ENCODE data around the gene CCND3.

CCND3 gene

GRCh38 chr6:41921712-41921998, 20.0 kb downstream of the CCND3 start:
- DNase-seq (ENCODE audit: low spot score) = no peak

GRCh38 chr6:41920921-41921711, 20.5 kb downstream of the CCND3 start, which contains the start of the genes BYSL and MED20:
TSS of gene BYSL (plus strand) at chr6:41921499. CDS start at chr6:41921563, 64 bp downstream.
TSS of gene MED20 (minus strand) at chr6:41921139. CDS start at chr6:41921018, 121 bp downstream.
- DNase-seq (ENCODE audit: low spot score) = peak; percentile 91

- DNase-seq (ENCODE audit: low spot score) = no peak
These were observed 24.1 kb downstream of the CCND3 start for GRCh38 chr6:41917528-41917927.

GRCh38 chr6:41914869-41915530, 26.6 kb downstream of the CCND3 start:
- no peak for DNase-seq (ENCODE audit: low spot score)

GRCh38 chr6:41914343-41914742, 27.3 kb downstream of the CCND3 start:
- DNase-seq (ENCODE audit: low spot score) = no peak

GRCh38 chr6:41909727-41910126, 31.9 kb downstream of the CCND3 start:
- DNase-seq (ENCODE audit: low spot score) = no peak

GRCh38 chr6:41901882-41902519, 39.6 kb downstream of the CCND3 start:
- DNase-seq (ENCODE audit: low spot score) = peak; percentile 62

- DNase-seq (ENCODE audit: low spot score) = no peak
These were observed 40.7 kb downstream of the CCND3 start for GRCh38 chr6:41900861-41901260.

- no peak for DNase-seq (ENCODE audit: low spot score)
These were observed 45.3 kb downstream of the CCND3 start for GRCh38 chr6:41896281-41896680.

- peak; percentile 83 for DNase-seq (ENCODE audit: low spot score)
These were observed 46.0 kb downstream of the CCND3 start, which contains the start of gene USP49 for GRCh38 chr6:41895300-41896233. TSS of gene USP49 (minus strand) at chr6:41895375. CDS start at chr6:41806983, 88,392 bp downstream.

- DNase-seq (ENCODE audit: low spot score) = no peak
These were observed 47.0 kb downstream of the CCND3 start for GRCh38 chr6:41894366-41895299.

- no peak for DNase-seq (ENCODE audit: low spot score)
These were observed 48.6 kb downstream of the CCND3 start for GRCh38 chr6:41892921-41893564.

GRCh38 chr6:41887331-41887751, 54.3 kb downstream of the CCND3 start:
- DNase-seq (ENCODE audit: low spot score) = no peak

GRCh38 chr6:41885930-41886329, 55.7 kb downstream of the CCND3 start:
- DNase-seq (ENCODE audit: low spot score) = no peak

GRCh38 chr6:41884957-41885356, 56.7 kb downstream of the CCND3 start:
- no peak for DNase-seq (ENCODE audit: low spot score)

Measured in CD4-positive, alpha-beta T cell treated with Interleukin-6 at 100 ng/mL for 8 hours (primary cell).